Measurements from ENCODE around the gene SKI.

SKI gene

DNA sequence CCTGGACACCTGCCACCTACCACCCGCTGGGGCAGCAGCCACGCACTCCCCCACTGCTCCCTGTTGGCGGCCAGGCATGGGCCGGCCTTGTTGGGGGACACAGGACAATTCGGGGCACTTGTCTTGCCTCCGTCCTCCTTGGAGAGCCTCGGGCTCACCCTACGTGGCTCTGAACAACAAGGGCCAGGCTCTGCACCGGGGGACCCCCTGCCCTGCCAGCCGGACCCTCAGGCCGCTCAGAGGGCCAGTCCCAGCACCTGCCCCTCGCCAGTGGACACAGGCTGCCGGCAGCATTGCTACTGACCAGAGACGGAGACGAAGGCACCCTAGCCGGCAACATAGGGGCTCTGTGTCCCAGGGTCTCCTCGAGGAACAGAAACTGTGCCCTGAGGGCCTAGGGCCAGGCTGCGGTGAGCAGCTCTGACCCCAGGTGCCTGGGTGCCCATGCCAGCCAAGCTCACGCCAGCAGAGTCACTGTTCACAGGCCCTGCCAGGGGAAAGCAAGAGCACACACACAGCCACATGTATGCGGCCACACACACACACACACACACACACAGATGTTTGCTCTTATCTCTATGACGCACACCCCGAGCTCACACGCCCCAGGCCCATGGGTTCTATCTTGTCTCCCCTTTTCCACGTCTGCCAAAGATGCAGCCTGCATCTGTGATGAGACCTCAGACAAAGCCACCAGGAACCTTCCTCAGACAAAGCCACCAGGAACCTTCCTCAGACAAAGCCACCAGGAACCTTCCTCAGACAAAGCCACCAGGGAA lies 117.4 kb downstream of the SKI start:
- no peak for DNase-seq

DNA sequence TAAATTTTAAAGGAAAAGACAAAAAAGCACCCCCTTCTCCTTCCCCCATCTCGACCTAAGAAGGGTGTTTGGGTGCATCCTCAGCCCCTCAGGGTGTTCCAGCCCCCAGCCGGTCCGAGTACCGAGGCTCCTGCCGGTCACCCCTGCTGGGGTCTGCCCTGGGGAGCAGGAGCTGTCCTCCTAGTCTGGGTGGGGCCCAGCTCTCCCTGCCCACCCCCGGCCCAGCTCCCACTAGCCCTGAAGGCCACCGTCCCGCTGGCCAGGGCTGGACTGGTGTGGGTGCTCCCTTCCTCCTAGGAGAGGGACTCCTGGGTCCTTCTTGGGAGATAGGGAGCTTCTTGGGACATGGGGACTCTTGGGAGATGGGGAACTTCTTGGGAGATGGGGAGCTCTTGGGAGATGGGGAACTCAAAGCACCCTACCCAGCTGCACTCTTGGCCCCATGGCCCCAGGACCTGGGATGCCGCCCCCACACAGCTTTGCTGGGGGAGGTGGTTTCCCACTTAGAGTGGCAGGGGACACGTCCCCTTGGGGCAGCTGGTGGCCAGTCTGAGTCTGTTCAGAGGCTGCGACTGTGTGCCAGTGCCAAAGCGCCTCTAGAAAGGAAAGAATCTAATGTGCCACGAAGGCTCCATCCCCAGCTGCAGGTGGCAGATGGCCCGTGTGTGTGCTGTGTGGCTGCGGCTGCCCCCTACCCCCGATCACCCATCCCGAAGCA lies 118.7 kb downstream of the SKI start:
- DNase-seq, result no peak

DNA sequence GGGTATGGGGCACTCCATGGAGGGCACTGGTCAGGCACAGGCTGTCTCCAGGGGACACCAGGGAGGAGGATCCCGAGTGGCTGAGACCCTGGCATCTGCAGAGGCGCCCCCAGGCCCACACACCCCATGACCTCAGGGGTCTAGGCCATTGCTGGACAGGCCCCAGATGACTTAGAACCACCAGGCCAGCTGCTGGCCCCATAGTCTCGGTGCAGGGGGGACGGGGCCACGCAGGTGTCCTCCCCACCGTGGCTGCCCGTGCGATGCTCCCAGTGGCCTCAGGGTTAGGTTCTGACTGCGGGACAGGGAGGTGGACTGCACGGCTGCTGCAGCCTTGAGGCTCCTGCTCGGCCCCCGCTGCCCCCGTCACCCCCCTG lies 119.3 kb downstream of the SKI start:
- DNase-seq, result no peak

DNA sequence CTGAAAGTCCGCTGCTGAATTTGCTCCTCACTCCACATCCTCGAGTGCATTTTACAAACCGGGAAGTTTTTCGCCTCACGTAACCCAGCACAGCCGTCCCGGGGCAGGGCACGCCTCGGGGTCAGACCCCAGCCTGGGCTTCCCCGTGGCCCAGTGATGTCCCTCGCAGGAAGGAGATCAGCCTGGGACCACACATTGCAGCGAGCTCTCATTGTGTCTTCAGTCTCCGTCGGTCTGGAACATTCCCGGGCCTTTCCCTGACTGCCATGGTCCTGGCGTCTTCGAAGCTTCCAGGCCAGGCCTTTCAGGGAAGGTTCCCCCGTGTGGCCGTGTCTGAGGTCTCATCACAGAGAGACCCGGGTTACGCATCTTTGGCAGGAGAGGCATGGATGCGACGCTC lies 119.8 kb downstream of the SKI start:
- no peak for DNase-seq

DNA sequence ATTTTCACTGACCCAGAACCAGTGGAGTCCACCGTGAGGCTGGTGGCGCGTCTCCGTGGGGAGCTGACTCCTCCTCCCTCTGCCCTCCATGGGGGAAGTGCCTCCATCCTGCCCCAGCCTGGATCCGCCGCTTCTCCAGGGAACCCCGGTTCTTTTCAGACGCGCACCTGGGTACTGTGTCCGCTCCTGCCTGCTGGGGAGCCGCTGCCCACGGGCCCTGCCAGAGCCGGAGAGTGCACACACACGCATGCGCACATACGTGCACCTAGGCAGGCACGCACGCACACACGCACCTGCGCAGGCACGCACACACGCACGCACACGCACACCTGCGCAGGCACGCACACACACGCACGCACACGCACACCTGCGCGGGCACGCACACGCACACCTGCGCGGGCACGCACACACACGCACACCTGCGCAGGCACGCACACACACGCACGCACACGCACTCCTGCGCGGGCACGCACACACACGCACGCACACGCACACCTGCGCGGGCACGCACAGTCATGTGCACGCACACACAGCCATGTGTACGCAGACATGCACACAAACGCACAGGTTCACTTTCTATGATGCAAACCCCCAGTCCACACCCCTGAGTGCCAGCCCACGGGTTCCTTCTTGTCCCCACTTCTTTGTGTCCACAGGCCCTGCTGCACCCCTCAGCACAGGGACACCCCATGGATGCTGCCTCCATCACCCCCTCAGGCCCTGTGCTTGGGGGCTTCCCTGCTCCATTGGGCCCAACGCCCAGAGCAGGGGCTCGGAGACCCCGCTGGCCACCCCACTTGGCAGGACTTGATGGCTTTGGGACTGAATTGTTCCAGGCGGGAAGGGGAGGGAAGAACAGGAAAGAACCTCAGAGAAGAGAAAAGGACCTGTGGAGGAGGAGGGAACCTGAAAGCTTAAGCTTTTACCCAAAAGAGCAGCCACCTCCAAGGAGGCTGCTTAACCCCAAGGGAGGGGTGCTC lies 120.5 kb downstream of the SKI start:
- no peak for DNase-seq

DNA sequence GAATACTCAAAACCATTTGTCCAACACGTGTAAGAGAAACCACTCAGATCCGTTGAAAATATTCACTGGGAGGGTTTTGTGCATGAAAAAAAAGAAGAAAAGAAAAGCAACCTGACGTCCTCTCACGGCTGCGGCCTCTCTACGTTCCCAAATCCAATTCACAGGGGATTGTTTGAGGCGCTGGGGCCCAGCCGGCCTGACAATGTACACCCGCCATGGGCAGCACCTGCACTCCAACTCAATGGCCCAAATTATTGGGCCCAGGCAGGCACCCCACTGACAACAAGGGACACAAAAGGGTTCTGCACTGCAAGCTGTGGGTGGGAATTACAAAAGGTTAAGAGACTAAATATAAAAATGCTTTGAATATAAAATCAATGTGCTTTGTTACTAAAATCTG lies 121.7 kb downstream of the SKI start:
- DNase-seq, result no peak

DNA sequence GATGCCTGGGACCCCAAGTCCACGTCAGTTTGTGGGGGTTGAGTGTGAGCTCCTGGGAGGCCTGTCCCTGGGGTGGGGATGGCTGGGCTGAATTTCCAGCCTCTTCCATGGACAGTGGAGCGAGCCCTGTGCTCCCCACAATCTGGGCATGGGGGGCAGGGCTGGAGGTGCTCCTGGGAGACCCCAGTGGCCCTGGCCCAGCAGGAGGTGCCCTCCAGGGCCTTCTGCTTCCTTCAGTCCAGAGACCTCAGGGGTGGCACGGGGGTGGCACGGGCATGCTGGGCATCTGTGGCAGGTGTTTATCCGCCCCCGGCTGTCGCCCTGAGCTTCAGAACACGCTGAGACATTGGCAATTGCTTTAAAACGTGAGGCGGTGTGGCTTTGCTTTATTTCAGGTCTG lies 122.4 kb downstream of the SKI start:
- DNase-seq, result no peak

DNA sequence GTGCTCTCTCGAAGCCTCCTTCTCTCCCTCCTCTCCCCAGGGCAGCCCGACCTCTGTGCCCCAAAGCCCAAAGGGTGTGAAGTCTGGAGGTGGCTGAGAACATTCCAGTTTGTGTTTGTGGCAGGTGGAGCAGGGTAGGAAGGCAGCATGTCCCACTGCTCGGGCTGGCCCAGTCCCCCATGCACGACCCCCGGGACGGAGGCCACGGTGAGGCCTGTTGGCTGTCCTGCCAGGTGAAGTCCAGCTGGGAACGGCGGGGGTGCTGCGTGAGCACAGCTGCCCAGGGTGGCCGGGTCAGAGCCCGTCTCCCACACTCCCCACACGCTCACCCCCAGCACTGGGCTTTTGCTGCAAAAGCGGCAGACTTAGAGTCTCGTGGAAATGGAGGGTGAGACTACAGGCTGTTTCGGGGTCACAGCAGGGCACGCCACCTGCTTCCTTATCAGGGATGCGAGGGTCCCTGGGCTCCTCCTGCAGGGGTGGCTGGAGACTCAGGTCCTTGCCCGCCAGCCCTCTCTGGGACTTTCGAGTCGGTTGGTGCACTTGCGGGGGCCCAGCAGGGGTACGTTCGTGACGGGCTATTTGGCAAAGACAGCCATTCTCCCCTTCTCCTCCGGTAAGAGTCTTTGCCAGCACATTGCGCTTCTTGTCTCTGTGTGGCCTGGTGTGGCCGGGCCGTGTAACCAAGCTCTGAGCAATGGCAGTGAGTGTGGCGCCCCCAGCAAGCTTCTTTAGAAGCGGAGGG lies 123.0 kb downstream of the SKI start:
- no peak for DNase-seq

DNA sequence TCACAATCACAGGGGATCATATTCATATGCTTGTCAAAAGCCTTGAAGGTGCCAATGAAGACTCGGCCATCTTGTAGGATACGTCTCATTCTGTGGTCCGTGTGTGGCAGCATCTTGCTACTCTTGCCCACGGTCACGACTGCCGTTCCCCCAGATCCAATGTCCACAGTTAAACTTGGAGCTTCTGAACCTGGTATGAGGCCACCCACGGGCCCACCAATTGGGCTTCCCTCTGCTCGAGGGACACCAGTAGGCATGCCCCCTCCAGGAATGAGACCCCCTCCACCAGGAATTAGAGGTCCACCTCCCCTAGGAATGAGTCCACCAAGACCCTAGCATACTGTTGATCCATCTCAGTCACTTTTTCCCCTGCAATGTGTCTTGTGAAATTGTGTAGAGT lies 123.6 kb downstream of the SKI start:
- no peak for DNase-seq

DNA sequence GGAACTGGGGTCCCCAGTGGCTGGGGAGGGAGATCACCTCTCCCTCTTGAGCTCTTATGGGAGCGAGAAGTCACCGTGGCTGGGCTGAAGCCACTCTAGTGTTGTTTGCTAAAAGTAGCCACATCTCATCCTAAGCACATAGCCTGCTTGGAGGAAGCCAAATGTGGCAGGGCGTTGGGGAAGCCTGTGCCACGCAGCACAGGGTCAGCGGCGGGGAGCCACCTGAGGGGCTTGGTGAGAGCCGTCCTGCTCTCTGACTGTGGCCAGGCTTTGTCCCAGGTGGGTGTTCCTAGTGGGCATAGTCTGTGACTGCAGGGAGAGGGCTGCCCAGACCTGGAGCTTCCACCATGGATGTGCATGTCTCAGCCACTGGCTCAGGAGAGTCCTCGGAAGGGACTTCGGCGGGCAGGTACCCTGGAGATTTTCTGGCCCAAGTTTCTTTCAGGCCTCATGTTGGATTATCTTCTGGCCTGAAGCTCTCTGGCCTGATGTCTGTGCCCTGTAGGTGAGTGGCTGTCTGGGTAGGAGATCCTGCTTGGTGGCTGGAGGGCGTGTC lies 124.3 kb downstream of the SKI start:
- DNase-seq, result no peak

DNA sequence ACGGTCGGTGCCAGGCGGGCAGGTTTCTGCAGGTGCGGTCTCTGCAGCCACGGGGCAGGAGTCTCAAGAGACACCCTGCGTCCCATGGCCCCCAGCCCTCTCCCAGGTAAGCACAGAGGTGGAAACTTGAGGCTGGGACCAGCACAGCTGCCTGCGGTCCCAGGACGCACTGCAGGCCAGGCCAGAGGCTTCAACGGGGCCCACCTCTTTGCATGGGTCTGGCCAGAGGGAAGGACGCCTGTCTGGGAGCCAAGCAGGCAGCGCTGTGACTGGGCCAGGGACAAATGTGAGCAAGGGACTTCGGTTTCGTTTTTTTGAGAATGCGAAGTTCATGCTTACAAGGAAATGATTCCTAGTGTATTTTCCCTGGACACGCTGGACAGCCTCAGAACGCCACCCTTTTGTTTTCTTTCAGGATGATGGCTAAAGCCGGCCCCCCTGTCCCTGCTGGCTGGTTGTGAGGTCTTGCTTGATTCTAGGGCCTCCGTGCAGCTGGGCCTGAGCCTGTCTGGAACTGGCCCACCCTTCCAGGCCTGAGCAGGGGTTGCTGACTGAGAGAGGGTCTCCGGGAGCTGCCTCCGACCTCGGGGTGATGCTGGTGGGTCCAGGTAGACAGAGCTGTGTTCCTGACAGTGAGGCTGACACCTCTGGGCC lies 124.9 kb downstream of the SKI start:
- DNase-seq, result no peak

DNA sequence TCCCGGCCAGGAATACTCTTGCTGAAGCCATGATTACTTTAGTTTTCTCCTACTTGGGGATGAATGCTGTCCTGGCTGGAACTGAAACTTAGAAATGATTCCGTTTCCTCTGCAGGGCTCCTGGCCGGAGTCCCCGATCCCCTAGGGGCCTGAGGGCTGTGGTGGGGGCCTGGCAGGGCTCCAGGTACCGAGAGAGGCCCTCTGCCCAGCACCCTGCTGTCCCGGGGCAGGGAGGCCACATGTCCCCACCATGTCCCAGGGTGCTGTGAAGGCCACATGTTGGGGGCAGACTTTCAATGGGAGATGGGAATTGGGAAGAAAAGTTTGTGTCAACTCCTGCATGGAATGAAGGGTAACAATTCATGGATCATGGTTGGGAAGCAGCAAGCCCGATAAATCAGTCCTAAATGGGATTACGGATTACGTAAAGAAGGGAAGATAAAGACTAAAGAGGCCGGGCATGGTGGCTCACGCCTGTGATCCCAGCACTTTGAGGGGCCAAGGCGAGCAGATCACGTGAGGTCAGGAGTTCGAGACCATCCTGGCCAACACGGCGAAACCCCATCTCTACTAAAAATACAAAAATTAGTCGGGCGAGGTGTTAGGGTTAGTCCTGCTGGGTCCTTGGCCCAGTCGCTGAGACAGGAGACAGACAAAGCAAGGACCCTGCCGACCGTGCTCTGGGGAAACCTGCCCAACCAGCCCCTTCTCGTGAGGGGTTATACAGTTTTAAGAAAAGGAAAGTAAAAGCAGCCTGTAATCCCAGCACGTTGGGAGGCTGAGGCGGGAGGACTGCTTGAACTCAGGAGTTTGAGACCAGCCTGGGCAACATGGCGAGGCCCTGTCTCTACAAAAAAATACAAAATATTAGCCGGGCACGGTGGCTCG lies 125.7 kb downstream of the SKI start:
- DNase-seq, result no peak

DNA sequence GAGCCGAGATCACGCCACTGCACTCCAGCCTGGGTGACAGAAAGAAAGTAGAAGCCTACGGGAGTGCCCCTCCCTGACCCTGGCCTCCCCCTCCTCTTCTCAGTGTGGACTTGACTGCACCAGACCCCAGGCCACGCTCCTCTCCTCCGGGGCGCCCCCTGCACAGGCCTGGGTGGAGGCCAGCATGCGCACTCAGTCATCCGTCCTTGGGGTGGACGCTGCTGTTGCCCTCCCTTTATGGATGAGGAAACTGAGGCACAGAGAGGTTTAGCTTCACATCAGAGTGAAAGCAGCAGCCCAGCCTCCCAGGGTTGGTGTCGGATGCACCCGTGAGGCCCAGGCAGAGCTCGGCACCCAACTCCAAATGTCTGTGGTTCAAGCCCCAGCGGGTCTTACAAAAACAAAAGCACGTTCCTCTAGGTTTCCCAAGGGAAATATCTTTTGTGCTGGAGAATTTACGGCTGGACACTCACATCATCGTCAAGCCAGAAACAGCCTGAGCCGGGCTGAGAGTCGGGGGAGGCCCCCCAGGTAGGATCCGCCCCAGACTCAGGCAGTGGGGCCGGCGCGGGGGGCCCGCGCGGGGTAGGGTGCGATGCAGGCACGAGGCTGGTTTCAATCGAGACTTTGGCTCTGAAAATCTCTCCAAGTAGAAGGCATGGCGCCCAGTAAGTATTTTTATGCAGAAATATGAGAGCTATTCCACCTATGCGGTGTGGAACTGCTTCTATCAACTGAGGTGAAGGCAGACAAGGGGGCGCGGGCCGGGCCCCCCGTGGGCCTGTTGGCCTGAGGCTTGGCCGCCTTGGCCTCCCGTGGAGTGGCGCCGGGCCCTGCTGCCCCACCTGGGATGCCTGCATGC lies 126.6 kb downstream of the SKI start:
- no peak for DNase-seq

DNA sequence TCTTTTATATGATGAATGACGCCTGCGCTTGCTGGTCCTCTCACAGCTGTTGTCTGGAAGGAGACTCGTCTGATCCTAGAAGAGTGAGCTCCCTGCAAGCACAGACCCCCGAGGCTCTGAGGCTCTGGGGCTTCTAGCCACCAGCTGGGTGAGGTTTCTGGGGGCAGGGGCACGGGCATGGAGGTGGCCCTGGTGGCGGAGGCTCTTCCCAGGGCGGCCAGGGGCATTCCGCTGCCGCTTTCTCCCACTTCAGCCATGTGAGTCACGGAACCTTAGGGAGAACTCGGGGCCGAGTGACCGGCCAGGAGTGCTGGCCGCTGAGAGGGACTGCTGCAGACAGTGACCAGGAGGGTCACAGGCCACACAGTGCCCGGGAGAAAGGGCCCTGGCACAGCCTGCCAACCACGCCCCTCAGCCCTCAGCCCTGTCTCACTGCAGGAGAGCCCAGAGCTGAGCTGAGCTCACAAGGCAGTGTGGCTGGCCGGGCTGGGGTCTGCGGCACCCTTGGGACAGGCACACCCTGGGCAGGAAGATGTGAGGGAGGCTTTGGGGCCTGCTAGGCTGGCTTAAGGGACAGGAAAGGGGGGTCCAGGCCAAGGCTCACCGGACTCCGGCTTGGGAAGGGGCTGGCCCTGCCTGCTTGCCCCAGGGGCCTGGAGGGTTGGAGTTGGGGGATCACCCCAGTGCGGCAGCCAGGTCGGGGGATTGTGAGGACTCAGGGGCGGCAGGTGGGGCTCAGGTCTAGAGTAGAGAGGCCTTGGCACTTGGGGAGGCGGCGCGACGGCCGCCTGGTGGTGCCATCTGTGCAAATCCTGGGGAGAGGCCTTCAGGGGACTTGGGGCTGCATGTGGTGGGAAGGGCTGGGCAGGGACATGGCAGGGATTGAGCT lies 127.5 kb downstream of the SKI start:
- DNase-seq, result no peak

DNA sequence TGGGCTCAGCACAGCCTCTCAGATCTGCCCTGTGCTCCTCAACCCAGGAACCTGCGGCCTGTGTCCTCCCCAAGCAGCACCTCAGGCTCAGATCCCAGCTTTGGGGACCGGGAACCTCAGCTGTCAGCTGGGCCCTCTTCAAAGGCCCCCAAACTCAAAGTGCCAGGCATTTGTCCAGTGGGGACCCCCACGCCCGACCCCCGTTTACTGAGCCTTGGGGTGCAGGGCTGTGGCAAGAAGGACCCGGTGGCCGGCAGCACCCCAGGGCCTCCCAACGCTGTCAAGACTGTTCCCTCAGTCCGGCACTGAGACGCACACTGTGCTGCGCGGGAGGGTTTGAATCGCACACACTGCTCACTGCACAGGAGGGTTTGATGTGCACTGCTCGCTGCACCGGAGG lies 128.3 kb downstream of the SKI start:
- DNase-seq, result no peak

DNA sequence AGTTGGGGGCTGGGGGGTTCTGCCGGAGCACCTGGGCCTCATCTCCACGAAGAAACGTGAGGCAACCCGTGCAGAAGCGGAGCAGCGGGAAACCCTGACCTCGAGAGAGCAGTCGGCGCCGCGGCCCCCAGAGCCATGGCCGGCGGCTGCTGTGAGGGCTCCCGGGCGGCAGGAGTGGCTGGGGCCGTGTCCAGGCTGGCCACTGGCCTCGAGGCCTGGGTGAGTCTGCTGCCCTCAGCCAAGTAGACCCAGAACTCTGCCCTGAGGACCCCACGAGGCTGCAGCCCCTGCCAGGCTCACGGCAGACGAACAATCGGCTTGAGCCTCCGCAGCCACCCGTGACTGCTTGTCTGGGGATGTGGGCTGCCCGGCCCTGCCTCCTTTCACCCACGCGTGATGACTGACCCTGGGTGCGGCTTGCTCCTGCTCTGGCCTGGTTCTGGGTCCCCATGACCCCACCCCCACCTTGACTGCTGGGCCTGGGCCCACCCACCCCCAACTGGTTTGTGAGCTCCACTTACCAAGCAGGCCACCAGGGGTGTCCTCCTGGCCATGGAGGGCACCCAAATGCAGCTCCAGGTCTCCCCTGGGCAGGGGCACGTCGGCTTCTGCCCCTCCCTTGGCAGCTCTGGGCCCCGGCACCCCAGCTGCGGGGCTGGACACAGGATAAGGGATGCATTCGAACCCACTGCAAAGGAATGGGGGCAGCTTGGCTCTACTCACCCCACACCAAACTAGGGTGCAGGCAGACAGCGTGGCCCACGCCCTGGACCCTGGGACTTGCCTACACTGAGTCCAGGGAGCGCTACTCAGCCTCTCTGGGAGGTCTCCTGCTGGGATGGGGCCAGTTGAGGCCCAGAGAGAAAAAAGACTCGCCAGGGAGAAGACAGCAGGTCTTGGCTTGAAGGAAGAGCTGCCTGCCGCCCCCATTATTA lies 129.1 kb downstream of the SKI start:
- DNase-seq, result no peak

DNA sequence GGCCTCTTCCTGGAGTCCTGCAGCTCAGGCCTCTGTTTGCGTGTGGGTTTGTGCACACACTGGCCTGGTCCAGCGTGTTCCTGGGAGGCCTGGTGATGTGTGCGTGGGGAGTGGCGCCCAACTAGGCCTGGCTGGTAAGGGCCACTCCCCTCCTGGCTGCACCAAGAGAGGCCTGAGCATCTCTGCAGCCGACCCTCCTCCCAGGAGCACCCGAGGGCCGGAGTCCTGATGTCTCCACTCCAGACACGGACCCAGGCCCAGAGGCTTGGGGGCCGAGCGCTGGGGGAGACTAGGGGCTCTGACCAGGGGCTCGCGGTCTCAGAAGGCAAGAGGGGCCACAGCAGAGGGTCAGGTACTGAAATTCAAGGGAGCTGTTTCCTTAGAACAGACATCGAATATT lies 130.0 kb downstream of the SKI start:
- no peak for DNase-seq
